COLO829 (cell line): ENCODE data around the gene OTUB2.
"Not testable (repeated sequence)": the region's sequence is repeated elsewhere in the genome, so short reads cannot be mapped to it uniquely, and the experiment has no call there.

ENCODE experiments used
- DNase-seq: peaks from one replicate; pipeline ENCODE4 v3.0.0; 2012; ENCODE audit warnings: low spot score

Gene OTUB2

DNA sequence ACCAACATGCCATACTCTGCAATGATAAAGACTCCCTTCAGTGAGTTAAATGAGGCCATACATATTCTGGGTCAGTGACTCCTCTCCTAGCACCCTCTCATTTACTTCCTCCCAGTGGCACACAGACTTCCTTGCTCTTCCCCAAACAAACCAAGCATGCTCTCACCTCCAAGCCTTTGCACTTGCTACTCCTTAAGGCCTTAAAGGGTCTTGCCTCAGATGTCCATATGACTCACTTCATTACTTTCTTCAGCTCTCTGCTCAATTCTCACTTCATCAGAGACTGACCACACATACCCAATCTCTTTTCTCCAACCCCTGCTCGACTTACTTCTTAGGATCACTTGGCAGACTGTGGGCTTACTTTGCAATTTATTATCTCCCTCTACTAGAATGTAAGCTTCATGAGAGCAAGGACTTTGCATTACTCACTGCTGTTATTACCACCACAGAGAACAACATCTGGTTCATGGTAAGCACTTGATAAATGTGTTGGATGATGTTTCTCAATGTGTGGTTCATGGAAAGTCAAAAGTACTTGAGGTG is 32.1 kb downstream of the OTUB2 start:
- DNase-seq: no peak

DNA sequence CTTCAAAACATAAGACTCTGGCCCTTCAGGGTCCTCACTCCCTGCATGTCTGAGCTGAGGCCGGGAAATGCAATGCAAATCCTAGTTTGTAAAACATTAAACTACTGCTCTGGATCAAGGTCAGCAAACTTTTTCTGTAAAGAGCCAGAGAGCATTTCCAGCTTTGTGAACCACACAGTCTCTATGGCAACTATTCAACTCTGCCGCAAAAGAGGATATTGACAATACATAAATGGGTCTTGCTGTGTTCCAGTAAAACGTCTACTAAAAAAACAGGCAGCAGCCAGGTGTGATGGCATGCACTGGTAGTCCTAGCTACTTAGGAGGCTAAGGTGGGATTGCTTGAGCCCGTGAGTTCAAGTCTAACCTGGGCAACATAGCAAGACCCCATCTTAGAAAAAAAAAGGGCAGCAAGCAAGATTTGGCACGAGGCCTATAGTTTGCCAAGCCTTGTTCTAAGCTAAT is 32.6 kb downstream of the OTUB2 start:
- DNase-seq: no peak

DNA sequence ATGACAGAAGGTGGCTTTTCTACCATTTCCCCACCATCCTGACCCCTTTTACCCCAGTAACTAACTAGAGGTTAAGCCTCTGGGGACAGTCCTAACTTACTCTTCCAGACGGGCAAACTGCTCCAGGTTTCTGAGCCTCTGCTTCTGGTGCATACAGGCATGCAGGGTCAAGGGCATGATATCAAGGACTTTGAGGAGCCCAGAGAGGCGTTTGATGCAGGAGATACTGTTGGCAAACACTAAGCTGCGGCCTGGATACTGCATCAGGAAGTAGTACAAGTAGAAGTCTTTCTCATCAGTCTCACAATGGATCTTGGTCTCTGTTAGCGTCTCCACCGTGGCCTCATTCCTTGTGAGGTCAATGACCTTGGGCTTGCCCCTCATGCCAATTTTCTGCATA is 33.9 kb downstream of the OTUB2 start:
- no peak for DNase-seq

DNA sequence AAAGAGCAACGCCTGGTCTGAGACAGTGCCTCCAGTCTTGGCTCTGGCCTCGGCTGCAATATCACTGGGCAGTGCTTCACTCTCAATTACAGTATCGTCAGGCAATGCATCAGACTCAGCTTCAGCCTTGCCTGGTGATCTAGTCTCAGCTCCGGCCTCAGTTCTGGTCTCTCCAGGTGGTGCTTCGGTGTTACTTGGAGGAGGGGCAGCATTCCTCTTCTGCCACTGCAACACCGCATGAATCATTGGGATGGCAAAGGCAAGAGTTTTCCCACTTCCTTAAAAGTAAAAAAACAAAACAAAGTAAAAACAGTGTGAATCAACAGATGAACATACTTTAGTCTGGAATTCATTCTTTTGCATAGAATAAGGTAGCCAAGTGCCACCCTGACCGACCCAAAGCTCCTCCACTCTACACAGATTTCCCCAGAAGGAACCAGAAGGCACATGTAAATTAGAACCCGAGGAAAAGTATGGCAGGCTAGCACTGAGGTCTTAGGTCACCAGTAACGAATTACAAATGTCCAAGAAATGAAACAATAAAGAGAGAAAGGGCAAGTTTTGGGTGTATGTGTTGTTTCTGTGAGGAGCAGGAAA is 36.3 kb downstream of the OTUB2 start:
- DNase-seq: no peak

DNA sequence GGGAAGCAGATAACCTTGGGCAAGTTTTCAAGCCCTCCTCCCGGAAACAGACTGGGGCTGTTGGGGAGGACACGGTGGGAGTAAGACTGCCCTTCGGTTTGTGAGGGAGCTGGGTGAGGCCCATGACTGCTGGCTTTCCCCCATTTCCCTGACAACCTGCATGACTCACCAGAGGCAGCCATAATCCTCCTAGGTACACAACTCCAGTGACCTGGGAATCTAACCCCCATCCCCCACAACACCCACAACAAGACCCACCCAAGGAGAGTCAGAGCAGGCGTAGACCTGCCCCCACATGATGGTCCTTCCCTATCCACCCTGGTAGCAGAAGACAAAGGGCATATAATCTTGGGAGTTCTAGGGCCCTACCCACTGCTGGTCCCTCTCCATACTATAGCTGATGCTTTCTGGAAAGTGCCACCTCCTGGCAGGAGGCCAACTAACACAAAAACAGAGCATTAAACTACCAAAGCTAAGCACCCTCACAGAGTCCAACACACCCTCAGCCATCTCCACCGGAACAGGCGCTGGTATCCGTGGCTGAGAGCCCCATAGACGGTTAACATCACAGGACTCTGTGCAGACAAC is 40.0 kb downstream of the OTUB2 start:
- DNase-seq: no peak

DNA sequence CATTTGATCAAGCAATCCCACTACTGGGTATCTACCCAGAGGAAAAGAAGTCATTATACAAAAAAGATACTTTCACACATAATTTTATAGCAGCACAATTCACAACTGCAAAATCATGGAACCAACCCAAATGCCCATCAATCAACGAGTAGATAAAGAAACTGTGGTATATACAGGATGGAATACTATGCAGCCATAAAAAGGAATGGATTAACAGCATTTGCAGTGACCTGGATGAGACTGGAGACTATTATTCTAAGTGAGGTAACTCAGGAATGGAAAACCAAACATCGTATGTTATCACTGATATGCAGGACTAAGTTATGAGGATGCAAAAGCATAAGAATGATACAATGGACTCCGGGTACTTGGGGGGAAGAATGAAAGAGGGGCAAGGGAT is 45.9 kb downstream of the OTUB2 start:
- not testable (repeated sequence) for DNase-seq

DNA sequence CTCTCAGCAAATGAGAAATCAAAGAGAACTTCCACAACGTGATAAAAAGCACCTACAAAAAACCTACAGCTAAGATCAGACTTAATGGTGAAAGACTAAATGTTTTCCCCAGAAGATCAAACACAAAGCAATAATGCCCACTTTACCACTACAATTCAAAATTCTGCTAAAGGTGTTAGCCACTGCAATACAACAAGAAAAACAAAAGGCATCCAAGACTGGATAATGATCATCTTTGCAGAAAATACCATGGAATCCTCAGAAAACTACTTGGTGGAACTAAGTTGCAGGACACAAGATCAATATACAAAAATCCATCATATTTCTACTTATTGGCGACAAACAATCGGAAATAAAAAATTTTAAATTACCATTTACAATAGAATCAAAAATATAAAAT is 48.4 kb downstream of the OTUB2 start:
- no peak for DNase-seq

DNA sequence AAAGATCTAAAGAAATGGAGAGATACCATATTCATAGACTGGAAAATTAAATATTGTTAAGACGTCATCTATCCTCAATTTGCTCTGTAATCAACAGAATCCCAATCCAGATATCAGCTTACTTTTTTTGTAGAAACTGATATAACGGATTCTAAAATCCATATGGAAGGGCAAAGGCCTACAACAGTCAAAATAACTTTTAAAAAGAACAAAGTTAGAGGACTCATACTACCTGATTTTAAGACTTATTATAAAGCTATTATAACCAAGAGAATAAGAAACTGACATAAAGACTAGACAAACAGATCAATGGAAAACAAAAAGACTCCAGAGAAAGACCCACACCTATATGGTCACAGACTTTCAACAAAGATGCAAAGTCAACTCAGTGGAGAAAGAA is 48.9 kb downstream of the OTUB2 start:
- no peak for DNase-seq

DNA sequence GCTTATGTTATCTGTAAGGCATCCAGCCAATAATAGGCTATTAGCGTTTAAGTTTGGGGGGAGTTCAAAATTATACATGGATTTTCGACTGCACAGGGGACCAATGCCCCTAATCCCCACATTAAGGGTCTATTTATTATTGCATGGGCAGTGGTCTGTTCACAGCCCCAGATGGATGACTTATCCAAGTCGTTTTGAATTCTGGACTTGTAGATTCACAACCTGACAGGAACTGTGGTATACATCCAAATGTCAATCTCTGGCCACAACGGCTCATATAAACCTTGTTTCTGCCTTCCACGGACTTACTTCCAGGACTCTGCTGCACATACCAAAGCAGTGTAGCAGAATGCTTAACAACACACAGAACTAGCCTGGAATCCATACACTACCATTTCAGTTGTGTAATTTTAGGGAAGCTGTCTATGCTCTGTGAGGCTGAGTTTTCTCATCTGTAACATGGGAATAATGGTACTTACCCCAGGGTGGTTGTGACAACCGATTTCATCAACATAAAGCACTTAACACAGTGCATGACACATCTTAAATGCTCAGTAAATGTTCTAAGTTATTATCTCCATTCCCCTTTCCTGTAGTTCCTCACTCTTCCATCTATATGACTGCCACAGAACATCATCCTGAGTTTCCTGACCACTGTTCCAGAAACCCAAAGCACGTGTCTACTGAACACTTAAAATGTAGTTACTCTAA is 51.1 kb downstream of the OTUB2 start:
- no peak for DNase-seq

DNA sequence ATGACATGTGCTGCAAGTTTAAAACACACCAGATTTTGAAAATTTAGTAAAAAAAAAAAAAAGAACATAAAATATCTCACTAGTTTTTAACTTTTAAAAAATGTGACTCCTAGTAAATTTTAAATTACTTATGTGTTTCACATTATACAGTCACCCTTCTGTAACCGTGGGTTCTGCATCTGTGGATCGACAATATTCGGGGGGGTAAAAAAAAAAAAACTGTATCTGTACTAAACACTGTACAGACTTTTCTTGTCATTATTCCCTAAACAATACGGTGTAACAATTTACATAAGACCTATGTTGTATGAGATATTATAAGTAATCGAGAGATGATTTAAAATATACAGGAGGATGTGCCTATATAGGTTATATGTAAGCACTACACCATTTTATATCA is 51.7 kb downstream of the OTUB2 start:
- DNase-seq: no peak

DNA sequence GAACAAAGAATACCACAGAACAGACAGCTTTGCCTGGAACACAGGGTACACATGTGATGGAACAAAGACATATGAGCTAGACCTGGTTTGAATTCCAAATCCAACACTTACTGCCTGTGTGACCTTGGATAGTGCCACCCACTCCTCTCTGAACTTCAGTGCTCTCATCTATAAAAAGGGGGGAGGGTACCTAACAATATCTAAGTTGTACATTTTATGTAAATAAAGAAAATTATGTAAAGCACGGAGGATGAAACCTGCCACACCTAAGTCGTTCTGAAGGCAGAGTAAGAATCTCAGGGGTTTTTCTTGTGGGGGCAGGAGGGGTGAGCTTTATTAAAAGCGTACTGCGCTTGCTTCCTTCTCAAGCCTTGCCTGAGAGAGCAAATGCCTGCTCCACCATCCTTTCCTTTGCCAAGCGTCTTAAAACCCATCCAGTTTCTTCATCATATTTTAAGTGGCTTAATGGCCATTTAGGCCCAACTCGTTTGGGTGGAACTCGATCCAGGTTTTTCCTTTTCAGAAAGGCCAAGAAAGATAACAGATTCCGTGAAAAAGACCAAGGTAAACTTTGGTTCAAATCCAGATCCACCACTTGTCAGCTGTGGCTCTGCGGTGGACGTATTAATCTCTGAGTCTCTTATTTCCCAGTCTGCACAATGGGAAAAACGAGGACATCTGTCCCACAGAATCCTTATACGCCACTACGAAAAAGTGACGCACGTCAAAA is 53.9 kb downstream of the OTUB2 start:
- peak; percentile 40 for DNase-seq

DNA sequence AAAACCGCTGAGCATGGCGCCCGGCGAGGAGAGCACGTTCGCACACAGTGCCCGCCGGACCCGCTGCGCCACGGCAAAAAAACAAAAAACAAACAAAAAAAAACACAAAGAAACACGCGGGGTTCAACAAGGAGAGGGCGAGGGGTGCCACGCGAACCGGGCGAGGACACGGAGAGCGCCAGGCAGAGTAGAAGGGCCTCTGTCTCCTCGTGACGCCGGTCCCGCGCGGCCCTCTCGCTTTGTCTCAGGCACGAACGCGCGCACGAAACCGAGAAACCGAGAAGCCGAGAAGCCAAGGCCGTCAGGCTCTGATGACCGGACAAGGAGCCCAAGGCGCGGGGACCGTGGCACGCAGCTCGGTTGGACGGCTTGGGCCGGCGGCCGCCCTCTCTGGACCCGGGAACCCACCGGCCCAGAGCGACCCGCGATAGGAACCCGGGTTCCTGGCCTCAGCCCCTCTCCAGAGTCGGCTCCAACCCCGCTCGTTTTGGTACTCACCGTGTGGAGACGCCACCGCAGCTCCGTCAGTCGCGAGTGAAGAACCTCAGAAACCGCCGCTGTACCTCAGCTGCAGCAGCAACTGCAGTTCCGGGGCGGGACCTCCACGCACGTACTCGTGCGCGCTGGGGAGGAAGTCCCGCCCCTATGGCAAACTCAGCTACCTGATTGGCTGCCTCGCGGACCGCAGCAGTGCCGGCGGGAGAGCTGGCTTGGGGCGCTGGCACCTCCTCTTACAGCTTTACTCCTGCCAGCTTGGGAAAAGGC is 54.7 kb downstream of the OTUB2 start, which contains the start of the genes DDX24 and IFI27L1:
Gene DDX24 (minus strand): TSS at position 582 of the 765 bp plus-strand sequence. CDS start 1,460 bp downstream, outside the sequence.
Gene IFI27L1 (plus strand): TSS at position 690 of the 765 bp plus-strand sequence. CDS start 15,628 bp downstream, outside the sequence.
- peak; percentile 92 for DNase-seq

DNA sequence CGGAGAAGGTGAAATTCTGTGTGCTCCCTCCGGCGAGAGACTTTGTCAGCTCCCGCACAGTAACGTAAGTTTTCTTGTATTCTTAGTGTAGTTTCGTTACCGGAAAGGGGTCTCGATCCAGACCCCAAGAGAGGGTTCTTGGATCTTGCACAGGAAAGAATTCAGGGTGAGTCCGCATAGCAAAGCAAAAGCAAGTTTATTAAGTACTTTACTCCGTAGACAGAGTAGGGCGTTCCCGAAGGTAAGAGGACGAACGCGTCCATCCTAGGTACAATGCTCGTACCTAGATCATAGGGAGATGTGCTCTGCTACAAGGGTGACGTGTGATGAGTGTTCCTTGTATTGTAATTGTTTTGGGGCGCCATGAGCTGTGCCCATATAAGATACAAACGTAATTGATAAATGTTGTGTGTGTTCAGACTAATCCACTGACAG is 55.3 kb downstream of the OTUB2 start:
- DNase-seq: no peak

DNA sequence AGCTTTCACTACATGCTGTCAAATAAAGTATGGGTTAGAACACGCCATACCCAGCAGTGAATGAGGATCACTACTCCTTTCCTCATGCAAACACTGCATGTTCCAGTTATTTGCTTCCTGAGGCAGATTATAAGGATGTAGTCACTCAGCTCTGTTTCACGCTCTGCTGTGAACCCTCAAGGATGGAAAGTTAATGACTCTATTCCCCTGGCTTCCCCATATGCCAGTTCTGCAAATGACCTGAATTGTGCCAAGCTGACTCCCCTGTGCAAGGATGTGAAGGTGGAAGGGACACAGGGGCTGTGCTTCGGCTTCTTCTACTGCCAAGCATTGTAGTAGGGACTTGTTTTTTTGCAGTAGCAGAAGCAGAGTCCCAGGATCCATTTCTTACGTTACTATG is 61.8 kb downstream of the OTUB2 start:
- no peak for DNase-seq

DNA sequence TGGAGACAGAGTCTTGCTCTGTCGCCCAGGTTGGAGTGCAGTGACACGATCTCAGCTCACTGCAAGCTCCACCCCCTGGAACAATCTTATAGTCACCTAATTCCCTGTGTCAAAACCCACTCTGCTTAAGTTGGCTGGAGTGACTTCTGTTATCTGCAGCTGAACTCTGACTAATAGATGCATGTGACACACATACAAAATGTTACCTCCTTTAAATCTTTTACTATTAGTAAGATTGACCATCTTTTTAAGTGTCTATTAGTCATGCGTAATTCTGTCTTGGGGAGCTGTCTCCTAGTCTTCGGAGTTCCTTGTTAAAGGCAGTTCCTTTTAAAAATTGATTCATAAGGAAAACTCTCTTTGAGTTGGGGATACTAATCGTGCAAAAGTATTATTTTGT is 62.4 kb downstream of the OTUB2 start:
- DNase-seq: no peak

DNA sequence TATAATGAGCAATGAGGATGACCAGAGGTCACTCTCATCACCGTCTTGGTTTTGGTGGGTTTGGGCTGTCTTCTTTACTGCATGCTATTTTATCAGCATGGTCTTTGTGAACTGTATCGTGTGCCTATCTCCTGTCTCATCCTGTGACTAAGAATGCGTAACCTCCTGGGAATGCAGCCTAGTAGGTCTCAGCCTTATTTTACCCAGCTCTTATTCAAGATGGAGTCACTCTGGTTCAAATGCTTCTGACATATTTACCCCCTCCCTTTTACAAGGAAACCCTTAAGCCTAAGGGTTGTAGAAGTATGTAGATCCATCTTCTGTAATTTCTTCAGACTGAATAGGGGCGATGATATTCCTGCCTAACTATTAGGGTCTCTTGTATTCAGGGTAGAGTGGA is 63.3 kb downstream of the OTUB2 start:
- DNase-seq: no peak

DNA sequence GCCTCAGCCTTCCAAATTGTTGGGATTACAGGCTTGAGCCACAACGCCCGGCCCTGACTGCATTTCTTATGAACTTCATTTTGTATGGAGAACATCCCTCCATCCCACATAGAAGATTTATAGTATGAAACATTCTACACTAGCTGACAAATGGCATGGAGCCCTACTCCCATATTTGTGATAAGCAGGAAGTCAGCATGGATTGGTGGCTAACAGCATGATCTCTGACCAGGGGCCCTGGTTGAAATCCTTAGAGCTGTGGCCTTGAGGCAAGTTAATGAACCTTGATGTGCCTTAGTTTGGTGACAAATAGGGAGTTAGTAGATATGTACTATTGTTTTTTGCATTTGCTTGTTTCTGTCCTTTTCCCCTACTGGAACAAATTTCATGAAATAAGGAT is 67.3 kb downstream of the OTUB2 start:
- DNase-seq: no peak

DNA sequence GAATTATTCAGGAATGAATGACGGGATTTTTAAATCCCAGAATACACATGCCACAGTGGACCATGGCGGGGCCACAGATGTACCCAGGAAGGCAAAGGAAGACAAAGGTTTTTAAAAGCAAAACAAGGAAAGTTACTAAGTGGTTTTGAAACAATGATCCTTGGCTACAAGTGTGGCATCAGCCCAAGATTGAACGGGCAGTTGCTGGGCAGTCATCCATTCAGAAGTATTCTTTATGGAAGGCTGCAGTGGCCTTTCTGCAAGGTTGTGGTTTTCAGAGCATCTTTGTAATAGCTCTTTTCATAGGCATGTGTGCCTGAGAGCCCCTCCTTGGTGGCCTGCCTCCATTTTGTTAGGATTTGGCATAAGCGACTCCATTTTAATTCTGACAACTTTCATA is 71.0 kb downstream of the OTUB2 start:
- no peak for DNase-seq
